SK-N-DZ (cell line): ENCODE data around the gene ADAD2.

ENCODE experiments used
- DNase-seq: peaks from one replicate; pipeline ENCODE4 v3.0.0-alpha.2; 2015; ENCODE audit warnings: low spot score

ADAD2 gene

GRCh38 chr16:84223456-84223855, 32.5 kb downstream of the ADAD2 start:
- DNase-seq: no peak

GRCh38 chr16:84224554-84224953, 33.6 kb downstream of the ADAD2 start:
- DNase-seq: no peak

- no peak for DNase-seq
Measured at GRCh38 chr16:84225126-84225525, 34.2 kb downstream of the ADAD2 start.

- DNase-seq: no peak
Measured at GRCh38 chr16:84225571-84225970, 34.6 kb downstream of the ADAD2 start.

- no peak for DNase-seq
Measured at GRCh38 chr16:84226026-84226425, 35.1 kb downstream of the ADAD2 start.

- no peak for DNase-seq
Measured at GRCh38 chr16:84227548-84227947, 36.6 kb downstream of the ADAD2 start.

- DNase-seq: no peak
Measured at GRCh38 chr16:84228256-84228838, 37.4 kb downstream of the ADAD2 start.

- no peak for DNase-seq
Measured at GRCh38 chr16:84229471-84229870, 38.5 kb downstream of the ADAD2 start.

GRCh38 chr16:84232060-84232459, 41.1 kb downstream of the ADAD2 start:
- DNase-seq: no peak

- no peak for DNase-seq
Measured at GRCh38 chr16:84232969-84233368, 42.0 kb downstream of the ADAD2 start.

- no peak for DNase-seq
Measured at GRCh38 chr16:84233748-84234147, 42.8 kb downstream of the ADAD2 start.

GRCh38 chr16:84234321-84235241, 43.6 kb downstream of the ADAD2 start:
- DNase-seq: peak; percentile 66

- DNase-seq: no peak
Measured at GRCh38 chr16:84236671-84237070, 45.7 kb downstream of the ADAD2 start.

- DNase-seq: no peak
Measured at GRCh38 chr16:84237994-84238750, 47.2 kb downstream of the ADAD2 start.

GRCh38 chr16:84239141-84239769, 48.3 kb downstream of the ADAD2 start:
- no peak for DNase-seq

- no peak for DNase-seq
Measured at GRCh38 chr16:84239909-84240308, 49.0 kb downstream of the ADAD2 start, which contains the start of gene KCNG4. Gene KCNG4 (minus strand): TSS chr16:84240012. CDS start chr16:84237485, 2,527 bp downstream.

- no peak for DNase-seq
Measured at GRCh38 chr16:84240455-84240854, 49.5 kb downstream of the ADAD2 start.

- DNase-seq: no peak
Measured at GRCh38 chr16:84241778-84242177, 50.8 kb downstream of the ADAD2 start.

GRCh38 chr16:84242839-84243238, 51.9 kb downstream of the ADAD2 start:
- DNase-seq: no peak

GRCh38 chr16:84243732-84244131, 52.8 kb downstream of the ADAD2 start:
- DNase-seq: no peak

- no peak for DNase-seq
Measured at GRCh38 chr16:84244728-84245127, 53.8 kb downstream of the ADAD2 start.
